Measurements from ENCODE around the gene TBCD.

TBCD gene

GRCh38 chr17:82927661-82928601, 176.1 kb downstream of the TBCD start:
- no peak for DNase-seq

- no peak for DNase-seq
Observed at GRCh38 chr17:82929011-82929622, 177.3 kb downstream of the TBCD start.

- no peak for DNase-seq
Observed at GRCh38 chr17:82929676-82930042, 177.8 kb downstream of the TBCD start.

- no peak for DNase-seq
Observed at GRCh38 chr17:82930043-82930923, 178.4 kb downstream of the TBCD start.

- DNase-seq: no peak
Observed at GRCh38 chr17:82930924-82931698, 179.2 kb downstream of the TBCD start.

- DNase-seq: no peak
Observed at GRCh38 chr17:82931699-82932517, 180.0 kb downstream of the TBCD start.

GRCh38 chr17:82932518-82933310, 180.8 kb downstream of the TBCD start:
- no peak for DNase-seq

GRCh38 chr17:82933911-82934310, 182.0 kb downstream of the TBCD start:
- no peak for DNase-seq

GRCh38 chr17:82935966-82936767, 184.3 kb downstream of the TBCD start:
- DNase-seq: no peak

GRCh38 chr17:82936768-82937171, 184.9 kb downstream of the TBCD start:
- DNase-seq: no peak

GRCh38 chr17:82937411-82938371, 185.8 kb downstream of the TBCD start:
- DNase-seq: no peak

GRCh38 chr17:82938486-82938872, 186.6 kb downstream of the TBCD start:
- no peak for DNase-seq

GRCh38 chr17:82938873-82939620, 187.2 kb downstream of the TBCD start:
- no peak for DNase-seq

GRCh38 chr17:82939621-82940135, 187.8 kb downstream of the TBCD start:
- no peak for DNase-seq

GRCh38 chr17:82940226-82941020, 188.6 kb downstream of the TBCD start:
- DNase-seq: no peak
